Endothelial cell (in vitro differentiated cells): ENCODE data around the gene NFATC1. TPM values are rescaled to one million over a fixed set of nuclear protein-coding genes. Genes with fewer than 3 reads are reported as not detected.

Source experiments
- DNase-seq: peaks from one replicate; pipeline ENCODE4 v3.0.0; 2021; ENCODE audit warnings: low spot score
- H3K27ac Mint-ChIP-seq: one replicate; pipeline ENCODE4 v1.8.0; 2021; ENCODE audit warnings: mixed read lengths, inconsistent platforms; ENCODE audit not compliant: unreplicated experiment
- H3K27me3 Mint-ChIP-seq: one replicate; pipeline ENCODE4 v1.8.0; 2021; ENCODE audit warnings: mild to moderate bottlenecking, moderate library complexity, mixed read lengths, inconsistent platforms; ENCODE audit not compliant: unreplicated experiment
- H3K36me3 Mint-ChIP-seq: one replicate; pipeline ENCODE4 v1.8.0; 2021; ENCODE audit warnings: mild to moderate bottlenecking, low read depth, mixed read lengths, inconsistent platforms; ENCODE audit not compliant: unreplicated experiment
- H3K4me1 Mint-ChIP-seq: one replicate; pipeline ENCODE4 v1.8.0; 2021; ENCODE audit warnings: mild to moderate bottlenecking, mixed read lengths, inconsistent platforms; ENCODE audit not compliant: unreplicated experiment
- H3K4me3 Mint-ChIP-seq: one replicate; pipeline ENCODE4 v1.8.0; 2021; ENCODE audit warnings: mild to moderate bottlenecking, mixed read lengths, inconsistent platforms; ENCODE audit not compliant: unreplicated experiment
- H3K9me3 Mint-ChIP-seq: one replicate; pipeline ENCODE4 v1.8.0; 2021; ENCODE audit warnings: mixed read lengths, inconsistent platforms; ENCODE audit not compliant: unreplicated experiment
- total RNA-seq: library from RNA; stranded (reverse); fragmentation: NEBNext Ultra II Directional; extraction: Animal tissue kit (Norgen Biotek cat#: 25700); gene quantifications from one replicate; pipeline ENCODE4 v1.2.1, GENCODE V29; 2021; ENCODE audit not compliant: unreplicated experiment
- TF ChIP-seq, protein P1 (sequence below): fragments of 200-600 bp; sonication (generic); IDR thresholded peaks from one replicate; pipeline ENCODE4 v1.5.0; 2021; ENCODE audit warnings: antibody characterized with exemption; ENCODE audit not compliant: unreplicated experiment

NFATC1 gene
- total RNA-seq, 1 donor from 2014 or later: 40.6 TPM

DNA sequence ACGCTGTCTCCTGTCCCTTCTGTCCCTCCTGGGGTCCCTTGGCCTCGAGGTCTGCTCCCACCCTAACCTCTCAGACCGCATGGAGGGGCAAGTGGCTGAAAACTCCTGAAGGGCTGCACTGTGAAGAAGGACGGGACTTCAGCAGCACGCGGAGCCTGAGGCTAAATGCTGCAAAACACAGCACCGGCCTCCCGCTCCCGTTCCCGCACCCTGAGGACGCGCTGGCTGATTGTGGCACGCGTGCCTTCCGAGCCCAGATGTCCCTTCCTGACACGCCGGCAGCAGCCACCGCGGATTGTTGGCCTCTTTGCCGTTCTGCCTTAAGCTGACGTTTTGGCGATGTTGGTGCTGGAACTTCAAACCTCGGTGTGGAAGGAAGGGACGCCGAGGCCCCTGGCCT lies 158.0 kb downstream of the NFATC1 start:
- Mint-ChIP-seq H3K27ac (no peak overlapping the region), H3K36me3 (no peaks in the 10 kb centered on the region), H3K27me3 (peaks cover 12% of the 10 kb centered on the region), H3K4me3 (no peak overlapping the region), H3K4me1 (no peaks in the 10 kb centered on the region), H3K9me3 (no peaks in the 10 kb centered on the region)
- TF ChIP-seq, protein P1, sequence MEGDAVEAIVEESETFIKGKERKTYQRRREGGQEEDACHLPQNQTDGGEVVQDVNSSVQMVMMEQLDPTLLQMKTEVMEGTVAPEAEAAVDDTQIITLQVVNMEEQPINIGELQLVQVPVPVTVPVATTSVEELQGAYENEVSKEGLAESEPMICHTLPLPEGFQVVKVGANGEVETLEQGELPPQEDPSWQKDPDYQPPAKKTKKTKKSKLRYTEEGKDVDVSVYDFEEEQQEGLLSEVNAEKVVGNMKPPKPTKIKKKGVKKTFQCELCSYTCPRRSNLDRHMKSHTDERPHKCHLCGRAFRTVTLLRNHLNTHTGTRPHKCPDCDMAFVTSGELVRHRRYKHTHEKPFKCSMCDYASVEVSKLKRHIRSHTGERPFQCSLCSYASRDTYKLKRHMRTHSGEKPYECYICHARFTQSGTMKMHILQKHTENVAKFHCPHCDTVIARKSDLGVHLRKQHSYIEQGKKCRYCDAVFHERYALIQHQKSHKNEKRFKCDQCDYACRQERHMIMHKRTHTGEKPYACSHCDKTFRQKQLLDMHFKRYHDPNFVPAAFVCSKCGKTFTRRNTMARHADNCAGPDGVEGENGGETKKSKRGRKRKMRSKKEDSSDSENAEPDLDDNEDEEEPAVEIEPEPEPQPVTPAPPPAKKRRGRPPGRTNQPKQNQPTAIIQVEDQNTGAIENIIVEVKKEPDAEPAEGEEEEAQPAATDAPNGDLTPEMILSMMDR: no peak
- no peak for DNase-seq

DNA sequence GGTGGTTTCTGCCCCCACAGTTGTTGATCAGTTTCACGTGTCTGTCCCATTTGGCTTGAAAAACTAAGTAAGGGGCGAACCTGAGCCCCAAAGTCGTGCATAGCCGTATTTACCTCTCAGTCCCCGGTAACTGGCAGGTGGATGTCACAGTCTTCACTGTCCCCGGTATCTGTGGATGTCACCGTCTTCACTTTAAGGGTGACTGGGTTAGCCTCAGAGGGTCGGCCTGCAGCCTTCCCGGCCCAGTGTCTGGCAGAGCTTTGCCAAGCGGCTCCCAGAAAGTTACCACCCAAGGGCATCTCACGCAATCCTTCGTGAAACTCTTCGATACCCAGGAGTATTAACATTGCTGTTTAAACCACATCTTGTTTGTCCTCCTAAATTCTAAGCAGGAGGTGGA lies 158.6 kb downstream of the NFATC1 start:
- H3K9me3 Mint-ChIP-seq: no peaks in the 10 kb centered on the region
- peaks cover 14% of the 10 kb centered on the region for H3K27me3 Mint-ChIP-seq
- H3K4me3 Mint-ChIP-seq: peak overlapping the region; percentile 21
- no peak overlapping the region for H3K27ac Mint-ChIP-seq
- TF ChIP-seq, protein P1: no peak
- no peak for DNase-seq
- no peaks in the 10 kb centered on the region for H3K36me3 Mint-ChIP-seq
- no peaks in the 10 kb centered on the region for H3K4me1 Mint-ChIP-seq

DNA sequence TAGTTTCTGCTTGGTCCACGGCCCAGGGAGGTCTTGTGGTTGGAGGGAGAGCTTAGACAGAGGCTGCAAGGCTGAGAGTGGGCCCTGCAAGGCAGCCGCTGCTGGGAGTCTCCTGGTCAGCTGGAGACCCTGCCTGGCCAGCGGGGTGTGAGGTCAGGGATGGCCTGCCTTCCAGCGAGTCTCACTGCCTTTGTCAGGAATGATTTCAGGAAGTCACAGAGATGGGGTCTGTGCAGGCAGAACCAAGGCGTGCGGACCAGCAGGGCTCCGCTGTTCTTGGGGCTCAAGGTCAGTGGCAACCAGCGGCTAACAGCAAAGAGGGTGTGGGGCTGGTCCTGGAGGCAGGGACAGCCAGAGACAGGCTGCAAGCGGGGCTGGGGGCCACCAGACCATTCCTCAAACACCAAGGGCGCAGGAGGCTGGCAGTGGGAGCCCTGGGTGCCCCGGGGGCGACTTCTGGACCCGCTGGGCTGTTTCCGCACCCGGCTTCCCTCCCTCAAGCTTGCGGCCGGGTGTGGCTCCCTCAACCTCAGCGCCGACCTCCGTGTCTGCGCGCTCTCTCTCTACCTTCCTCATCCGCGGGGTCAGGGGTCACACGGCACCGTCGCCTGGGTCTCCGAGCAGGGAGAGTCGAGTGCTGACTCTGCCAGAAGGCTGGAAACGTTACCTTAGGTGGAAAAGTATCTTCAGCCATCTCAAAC lies 159.4 kb downstream of the NFATC1 start:
- TF ChIP-seq, protein P1: no peak
- Mint-ChIP-seq H3K4me1 (no peaks in the 10 kb centered on the region), H3K27me3 (peaks cover 16% of the 10 kb centered on the region), H3K27ac (no peak overlapping the region), H3K36me3 (no peaks in the 10 kb centered on the region), H3K9me3 (no peaks in the 10 kb centered on the region), H3K4me3 (no peak overlapping the region)
- no peak for DNase-seq

DNA sequence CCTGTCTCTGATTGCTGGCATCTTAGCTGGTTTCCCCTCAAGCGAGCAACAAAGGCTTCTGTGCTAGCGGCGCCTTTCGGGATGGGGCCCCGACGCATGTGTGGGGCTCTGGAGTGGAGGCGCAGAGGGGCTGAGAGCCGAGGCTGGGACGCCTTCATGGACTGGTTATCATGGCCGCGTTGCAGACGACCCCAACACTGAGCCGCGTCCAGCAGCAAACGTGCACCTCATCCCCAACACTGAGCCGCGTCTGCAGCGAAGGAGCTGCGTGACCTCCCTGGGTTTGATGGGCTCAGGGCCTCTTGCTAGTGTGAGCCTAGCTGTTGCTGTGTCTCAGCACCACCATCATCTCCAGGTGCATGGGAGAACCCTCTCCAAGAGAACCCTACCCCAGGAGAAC lies 160.2 kb downstream of the NFATC1 start:
- Mint-ChIP-seq H3K9me3 (no peaks in the 10 kb centered on the region), H3K27me3 (peaks cover 16% of the 10 kb centered on the region), H3K27ac (no peak overlapping the region), H3K4me3 (no peak overlapping the region), H3K4me1 (no peaks in the 10 kb centered on the region), H3K36me3 (no peaks in the 10 kb centered on the region)
- no peak for DNase-seq
- TF ChIP-seq, protein P1: no peak

DNA sequence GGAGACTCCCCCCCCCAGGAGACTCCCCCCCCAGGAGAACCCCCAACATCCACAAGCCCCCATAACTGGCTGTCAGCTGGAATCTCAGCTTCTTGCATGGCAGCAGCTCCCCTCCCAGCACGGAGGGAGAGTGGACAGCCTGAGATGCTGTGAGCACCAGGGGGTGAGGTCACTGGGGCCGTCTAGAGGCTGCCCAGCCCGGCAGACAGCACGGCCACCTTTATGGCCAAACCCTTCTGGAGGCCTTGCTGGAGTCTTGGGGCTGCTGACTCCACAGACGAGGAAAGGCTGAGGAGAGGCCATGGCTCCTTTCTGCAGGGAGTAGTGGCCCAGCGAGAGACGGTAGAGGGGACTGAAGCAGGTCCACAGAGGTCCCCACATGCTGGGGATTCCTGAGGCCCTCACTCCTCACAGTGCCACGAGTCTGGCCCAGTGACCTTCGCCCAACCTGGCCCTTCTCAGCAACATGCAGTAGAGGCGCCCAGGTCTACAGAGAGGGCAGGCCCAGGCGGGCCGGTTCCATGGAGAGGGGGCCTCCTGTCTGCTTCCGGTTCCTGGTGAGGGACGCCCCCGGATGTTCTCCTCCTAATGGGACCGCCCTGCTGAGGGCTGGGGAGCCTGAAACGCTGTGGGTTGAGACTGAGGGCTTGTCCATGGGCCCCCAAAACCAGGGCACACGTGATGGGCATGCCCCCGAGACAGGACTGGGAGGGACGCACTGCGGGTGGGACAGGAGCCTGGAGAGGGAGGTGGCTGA lies 161.3 kb downstream of the NFATC1 start:
- H3K27me3 Mint-ChIP-seq: peaks cover 16% of the 10 kb centered on the region
- TF ChIP-seq, protein P1: no peak
- H3K27ac Mint-ChIP-seq: no peak overlapping the region
- no peaks in the 10 kb centered on the region for H3K36me3 Mint-ChIP-seq
- no peaks in the 10 kb centered on the region for H3K4me1 Mint-ChIP-seq
- H3K9me3 Mint-ChIP-seq: no peaks in the 10 kb centered on the region
- H3K4me3 Mint-ChIP-seq: no peak overlapping the region
- DNase-seq: no peak
